ENCODE data around the gene BCL2L2. TPM values are rescaled to one million over a fixed set of nuclear protein-coding genes. Genes with fewer than 3 reads are reported as not detected.

The BCL2L2 gene
- polyA plus RNA-seq, 1 of the 3 experiments (the other 2 are of a cell fraction), result 30.6 TPM

- peak overlapping the region; percentile 89 for H3K4me3 ChIP-seq (ENCODE audit: low read depth in 2 of 2, low read length in 1 of 2)
- no peaks in the 10 kb centered on the region for H3K9me2 ChIP-seq
- no peak for DNase-seq
- peak overlapping the region; percentile 30 to 72 for H3K27ac ChIP-seq (ENCODE audit: low read depth in 2 of 2, low read length in 1 of 2)
- peak overlapping the region; percentile 96 for H3K4me2 ChIP-seq
- peaks cover 10% of the 10 kb centered on the region for H3F3A ChIP-seq (replicated peaks; ENCODE audit: insufficient read depth)
- H3K27me3 ChIP-seq (ENCODE audit: insufficient read depth), result no peaks in the 10 kb centered on the region
- 2% methylated on average over 13 of the region's 22 CpGs for WGBS (ENCODE audit: low lambda C conversion rate)
- peaks cover 8 to 10% of the 10 kb centered on the region in 2 experiments; a peak in 3 of 4 replicates for H3K4me1 ChIP-seq (ENCODE audit: control insufficient read depth in 1 of 2, insufficient read depth in 2 of 2, low read depth in 1 of 2, low read length in 1 of 2)
- POLR2A ChIA-PET, result interaction anchor here (0.7 to 2.2 kb wide), 3 partner anchors 21 to 191 kb away, joined by 4 to 13 read pairs (median 9); partner anchors contain the start of genes ACIN1, BCL2L2, C14orf119 and PABPN1
- CTCF ChIA-PET, result interaction anchor here (0.7 to 2.3 kb wide), 9 partner anchors 9 to 274 kb away, joined by 3 to 10 read pairs (median 3); partner anchors contain the start of gene BCL2L2
- H3K9me3 ChIP-seq, result no peaks in the 10 kb centered on the region
- H3K79me2 ChIP-seq (ENCODE audit: insufficient read depth), result peaks cover 20% of the 10 kb centered on the region; the same call in 1 of the 2 replicates
- H3K36me3 ChIP-seq (replicated peaks in 1 of 2; ENCODE audit: control insufficient read depth in 1 of 2, insufficient read depth in 2 of 2, low read length in 1 of 2), result no peaks in the 10 kb centered on the region
- H3K9ac ChIP-seq, result peak overlapping the region; percentile 81
- H2AFZ ChIP-seq (ENCODE audit: low read depth), result peak overlapping the region; percentile 97
- TF ChIP-seq FOXJ3 (CRISPR knock-in tag; IDR thresholded peaks at IDR 0.05) (no peak), SMC3 (IDR thresholded peaks at IDR 0.05; ENCODE audit: low read depth, low read length) (no peak), USF2 (IDR thresholded peaks at IDR 0.05; ENCODE audit: borderline replicate concordance, low read depth, low read length) (no peak), GABPA (IDR thresholded peaks at IDR 0.05; ENCODE audit: low read depth) (no peak), TCF12 (IDR thresholded peaks at IDR 0.05) (no peak), JUND (IDR thresholded peaks at IDR 0.05) (no peak), RCOR1 (IDR thresholded peaks at IDR 0.05; ENCODE audit: low read length) (no peak), YY1 (IDR thresholded peaks at IDR 0.05; ENCODE audit: low read depth) (no peak), PBX3 (IDR thresholded peaks at IDR 0.05) (no peak), FOXM1 (IDR thresholded peaks at IDR 0.05; ENCODE audit: low read depth) (no peak), ZBTB33 (IDR thresholded peaks at IDR 0.05; ENCODE audit: borderline replicate concordance, low read depth) (no peak), NRF1 (IDR thresholded peaks at IDR 0.05; ENCODE audit: low read depth, low read length) (no peak)
- no peaks in the 10 kb centered on the region for H4K20me1 ChIP-seq (ENCODE audit: insufficient read depth)
These were observed 21.1 kb upstream of the BCL2L2 start for GRCh38 chr14:23285530-23286019.
